HG03432 (cell line): ENCODE results near the gene TAF11L2.
"Not testable (repeated sequence)": the region's sequence is repeated elsewhere in the genome, so short reads cannot be mapped to it uniquely, and the experiment has no call there.

Experiments
- ATAC-seq: cut with Tn5 transposase; IDR thresholded peaks from one replicate; pipeline ENCODE4 v1.9.1; 2021; ENCODE audit warnings: mild to moderate bottlenecking, moderate library complexity; ENCODE audit not compliant: unreplicated experiment

Gene TAF11L2

DNA sequence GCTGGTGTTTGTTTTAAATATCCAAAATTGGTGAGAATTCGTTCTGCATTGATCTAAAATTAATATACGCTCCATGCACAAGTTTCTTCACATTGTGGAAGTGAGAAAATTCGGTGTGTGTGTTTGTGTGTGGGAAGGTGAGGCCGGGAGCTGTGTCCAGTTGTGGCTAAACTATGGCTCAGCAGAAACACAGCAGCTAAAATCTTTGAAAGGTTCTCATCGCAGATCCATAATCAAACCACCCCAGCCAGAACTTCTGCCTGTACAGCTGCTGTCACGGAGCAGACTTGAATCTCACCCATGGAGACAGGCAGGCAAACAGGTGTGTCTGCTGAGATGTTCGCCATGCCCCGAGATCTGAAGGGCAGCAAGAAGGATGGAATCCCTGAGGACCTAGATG, at the start of gene TAF11L2:
TSS of gene TAF11L2 (plus strand) at position 301 of the 400 bp plus-strand sequence.
- not testable (repeated sequence) for ATAC-seq

DNA sequence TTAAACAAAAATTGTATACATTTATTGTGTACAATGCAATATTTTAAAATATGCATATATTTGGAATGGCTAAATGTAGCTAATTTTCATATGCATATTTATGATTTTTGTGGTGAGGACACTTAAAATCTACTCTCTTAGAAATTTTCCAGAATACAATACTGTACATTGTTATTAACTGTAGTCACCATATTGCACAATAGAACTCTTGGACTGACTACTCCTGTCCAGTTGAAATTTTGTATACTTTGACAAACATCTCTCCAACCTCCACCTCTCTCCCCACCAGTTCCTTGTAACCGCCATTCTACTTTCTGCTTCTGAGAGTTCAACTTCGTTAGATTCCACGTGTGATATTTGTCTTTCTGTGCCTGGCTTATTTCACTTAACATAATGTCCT, 49.2 kb upstream of the TAF11L2 start:
- no peak for ATAC-seq

DNA sequence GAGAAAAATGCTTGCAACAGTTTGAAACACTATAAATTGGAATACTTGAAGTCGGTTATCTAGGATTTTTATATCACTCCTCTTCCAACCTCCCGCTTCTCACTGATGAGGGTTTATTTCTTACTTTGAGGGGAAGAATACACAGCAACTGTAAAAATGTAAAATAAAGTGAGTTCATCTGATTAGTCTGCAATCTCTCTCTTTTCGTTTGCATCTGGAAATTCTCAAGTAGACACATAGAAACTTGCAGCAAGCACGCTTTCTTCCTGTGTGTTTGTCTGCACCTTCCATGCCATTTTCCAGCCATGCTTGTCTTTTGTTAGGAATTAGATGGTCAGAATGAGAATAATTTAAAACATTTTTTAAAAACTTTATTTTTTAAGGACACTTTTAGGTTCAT, 45.1 kb upstream of the TAF11L2 start:
- ATAC-seq = no peak

DNA sequence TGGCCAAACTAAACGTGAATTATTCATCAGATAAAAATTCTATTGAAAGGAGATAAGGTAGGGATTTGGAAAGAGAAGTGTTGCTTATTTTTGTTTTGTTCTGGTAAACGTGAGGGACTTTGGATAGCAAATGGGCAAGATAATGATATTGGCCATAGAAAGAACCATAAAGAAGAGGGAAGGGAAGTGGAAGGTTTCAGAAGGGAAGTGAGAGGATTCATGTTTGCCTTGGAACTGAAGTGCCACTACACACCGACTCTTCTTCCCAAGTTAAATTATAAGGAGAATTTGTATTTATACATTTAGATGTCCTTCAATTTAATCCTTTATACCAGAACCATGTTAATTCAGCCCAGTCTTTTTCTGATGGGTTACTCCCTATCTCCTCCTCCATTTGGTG, 42.1 kb upstream of the TAF11L2 start:
- no peak for ATAC-seq

DNA sequence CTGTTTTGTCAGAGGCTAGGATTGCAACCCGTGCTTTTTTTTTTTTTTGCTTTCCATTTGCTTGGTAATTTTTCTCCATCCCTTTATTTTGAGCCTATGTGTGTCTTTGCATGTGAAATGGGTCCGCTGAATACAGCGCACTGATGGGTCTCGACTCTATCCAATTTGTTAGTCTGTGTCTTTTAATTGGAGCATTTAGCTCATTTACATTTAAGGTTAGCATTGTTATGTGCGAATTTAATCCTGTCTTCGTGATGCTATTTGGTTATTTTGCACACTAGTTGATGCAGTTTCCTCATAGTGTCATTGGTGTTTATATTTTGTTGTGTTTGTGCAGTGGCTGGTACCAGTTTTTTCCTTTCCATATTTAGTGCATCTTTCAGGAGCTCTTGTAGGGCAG, 36.2 kb upstream of the TAF11L2 start:
- ATAC-seq = no peak

DNA sequence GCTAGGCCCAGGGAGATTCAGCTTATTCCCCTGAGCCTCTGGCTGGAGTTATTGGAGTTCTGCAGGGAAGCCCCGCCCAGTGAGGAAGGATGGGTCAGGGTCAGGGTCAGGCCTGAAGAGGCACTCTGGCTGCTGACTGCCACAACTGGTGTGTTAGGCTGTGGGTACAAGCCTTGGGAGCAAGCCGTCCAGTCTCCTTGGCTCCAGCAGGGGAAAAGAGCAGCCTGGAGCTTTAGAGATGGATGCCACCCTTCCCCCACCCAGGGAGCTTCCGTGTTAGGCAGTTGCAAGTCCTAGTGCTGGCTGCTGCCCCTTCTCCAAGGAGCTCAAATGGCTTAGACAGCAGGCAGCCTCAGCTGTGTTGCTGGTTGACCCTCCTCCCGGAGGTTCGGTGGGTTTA, 34.4 kb upstream of the TAF11L2 start:
- ATAC-seq = no peak

DNA sequence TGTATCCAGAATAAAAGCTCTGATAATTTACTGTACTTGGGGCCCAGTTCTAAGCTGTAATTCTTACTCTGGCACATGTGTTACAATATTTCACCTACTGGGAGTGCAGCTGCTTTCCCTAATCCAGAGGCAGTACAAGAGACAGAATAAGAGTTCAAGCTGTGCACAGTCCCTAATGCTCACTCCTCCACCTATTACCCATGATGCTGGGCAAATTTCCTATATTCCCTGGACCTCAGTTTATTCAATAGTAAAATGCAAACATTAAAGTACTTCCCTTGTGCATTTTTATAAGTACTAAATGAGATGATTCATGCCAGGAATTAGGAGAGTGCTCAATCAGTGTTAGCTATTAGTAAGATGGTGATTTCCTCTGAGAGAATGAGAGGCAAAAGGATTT, 28.0 kb upstream of the TAF11L2 start:
- no peak for ATAC-seq

DNA sequence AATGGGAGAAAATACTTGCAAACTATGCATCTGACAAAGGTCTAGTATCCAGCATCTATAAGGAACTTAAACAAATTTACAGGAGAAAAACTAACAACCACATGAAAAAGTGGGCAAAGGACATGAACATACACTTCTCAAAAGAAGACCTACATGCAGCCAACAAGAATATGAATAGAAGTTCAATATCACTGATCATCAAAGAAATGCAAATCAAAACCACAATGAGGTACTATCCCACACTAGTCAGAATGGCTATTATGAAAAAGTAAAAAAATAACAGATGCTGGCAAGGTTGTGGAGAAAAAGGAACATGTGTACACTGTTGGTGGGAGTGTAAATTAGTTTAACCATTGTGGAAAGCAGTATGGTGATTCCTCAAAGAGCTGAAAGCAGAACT, 23.0 kb upstream of the TAF11L2 start:
- not testable (repeated sequence) for ATAC-seq

DNA sequence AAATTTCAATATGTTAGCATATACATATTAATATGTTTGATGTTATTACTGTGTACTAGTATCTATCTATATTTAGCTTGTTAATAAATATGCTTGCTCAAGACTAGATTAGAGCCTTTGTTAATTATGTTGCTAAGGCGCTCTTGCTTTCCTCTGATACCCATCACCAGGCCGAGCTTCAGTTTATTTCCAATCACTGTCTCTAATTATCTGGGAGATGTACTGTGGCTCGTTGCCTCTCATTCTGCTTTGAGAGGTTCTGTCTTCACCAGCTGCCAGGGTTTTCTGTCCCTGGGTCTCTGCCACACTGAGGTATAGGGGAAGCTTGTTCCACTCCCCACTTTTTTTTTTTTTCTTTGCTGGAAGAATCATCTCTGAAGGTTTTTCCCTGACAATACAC, 21.0 kb upstream of the TAF11L2 start:
- ATAC-seq = no peak

DNA sequence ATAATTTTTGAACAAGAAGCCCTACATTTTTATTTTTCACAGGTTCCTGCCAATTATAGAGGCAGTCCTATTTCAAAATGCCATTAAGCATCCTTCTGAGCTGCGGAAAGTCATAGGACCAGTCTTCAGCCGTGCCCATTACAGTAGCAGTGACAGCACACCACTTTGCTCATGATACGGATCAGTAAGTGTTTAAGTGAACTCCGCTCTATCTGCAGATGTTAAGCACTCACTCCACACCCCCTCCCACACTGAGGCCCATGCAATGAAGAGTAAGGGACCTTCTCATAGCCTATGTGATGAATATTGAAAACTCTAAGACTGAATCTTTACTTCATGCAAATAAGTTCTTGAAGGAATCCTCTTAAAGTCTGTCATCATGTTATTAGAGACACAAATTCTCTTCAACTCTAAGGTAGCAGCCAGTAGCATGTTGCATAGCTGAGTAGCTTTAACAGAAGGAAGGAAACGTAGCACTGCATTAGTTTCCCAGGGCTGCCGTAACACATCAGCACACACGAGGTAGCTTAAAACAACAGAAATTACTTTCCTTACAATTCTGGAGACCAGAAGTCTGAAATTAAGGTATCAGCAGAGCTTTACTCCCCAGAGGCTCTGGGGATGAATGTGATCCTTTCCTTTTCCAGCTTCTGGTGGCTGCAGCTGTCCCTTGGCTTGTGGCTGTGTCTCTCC, 20.3 kb upstream of the TAF11L2 start:
- ATAC-seq = no peak

DNA sequence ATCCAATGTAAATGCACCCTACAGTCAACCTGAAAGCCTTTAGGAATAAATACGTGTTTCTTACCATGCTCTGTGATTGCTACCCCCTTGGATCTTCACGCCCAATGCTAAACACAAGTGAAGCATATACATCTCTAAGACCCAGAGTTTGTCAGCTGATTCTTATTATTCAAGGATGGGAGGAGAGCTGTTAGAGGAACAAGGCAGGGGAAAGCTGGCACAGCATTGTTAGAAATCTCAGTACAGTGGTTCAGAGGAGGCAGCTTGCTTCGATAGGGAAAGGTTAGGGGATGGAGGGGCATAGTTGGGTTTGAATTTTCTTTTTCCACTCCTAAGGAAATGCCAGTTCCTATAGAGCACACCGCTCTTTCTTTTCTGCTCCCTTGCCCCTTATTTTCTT, 16.7 kb upstream of the TAF11L2 start:
- no peak for ATAC-seq

DNA sequence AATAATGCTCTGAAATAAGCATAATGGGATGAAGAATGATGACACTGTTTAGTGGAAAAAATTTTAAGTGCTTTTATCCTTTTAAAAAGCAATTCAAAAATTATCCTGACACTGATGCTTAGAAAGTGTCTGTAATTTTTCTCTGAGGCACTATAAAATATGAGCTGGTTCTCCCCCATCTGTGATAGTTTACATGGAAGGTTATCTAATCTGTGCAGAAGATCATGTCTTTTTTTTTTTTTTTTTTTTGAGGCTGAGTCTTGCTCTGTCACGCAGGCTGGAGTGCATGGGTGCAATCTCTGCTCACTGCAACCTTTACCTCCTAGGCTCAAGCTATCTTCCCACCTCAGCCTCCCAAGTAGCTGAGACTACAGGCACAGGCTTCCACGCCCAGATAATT, 15.2 kb upstream of the TAF11L2 start:
- no peak for ATAC-seq

DNA sequence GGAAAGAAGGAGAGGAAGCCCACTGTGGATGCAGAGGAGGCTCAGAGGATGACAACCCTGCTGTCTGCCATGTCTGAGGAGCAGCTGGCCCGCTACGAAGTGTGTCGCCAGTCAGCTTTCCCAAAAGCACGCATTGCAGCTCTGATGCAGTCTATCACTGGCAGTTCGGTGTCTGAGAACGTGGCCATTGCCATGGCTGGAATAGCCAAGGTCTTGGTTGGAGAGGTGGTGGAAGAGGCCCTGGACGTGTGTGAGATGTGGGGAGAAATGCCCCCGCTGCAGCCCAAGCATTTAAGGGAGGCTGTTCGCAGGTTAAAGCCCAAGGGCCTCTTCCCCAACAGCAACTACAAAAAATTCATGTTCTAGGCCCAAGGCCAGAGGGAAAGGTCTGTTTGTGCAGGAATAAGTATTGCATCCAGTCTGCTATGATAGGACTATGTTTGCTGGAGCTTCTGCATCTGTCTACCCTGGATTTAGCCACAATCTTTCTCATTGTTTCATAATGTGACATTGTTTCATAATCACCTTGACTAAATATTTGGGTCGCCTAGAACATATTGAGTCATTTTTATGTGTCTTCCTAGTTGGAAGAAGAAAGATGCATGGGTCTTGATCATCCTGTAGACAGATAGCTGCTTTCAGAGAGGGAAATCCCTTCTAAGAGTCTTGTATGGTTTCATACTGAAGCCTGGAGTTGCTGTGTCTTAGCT, 11.4 kb upstream of the TAF11L2 start:
- ATAC-seq = not testable (repeated sequence)

DNA sequence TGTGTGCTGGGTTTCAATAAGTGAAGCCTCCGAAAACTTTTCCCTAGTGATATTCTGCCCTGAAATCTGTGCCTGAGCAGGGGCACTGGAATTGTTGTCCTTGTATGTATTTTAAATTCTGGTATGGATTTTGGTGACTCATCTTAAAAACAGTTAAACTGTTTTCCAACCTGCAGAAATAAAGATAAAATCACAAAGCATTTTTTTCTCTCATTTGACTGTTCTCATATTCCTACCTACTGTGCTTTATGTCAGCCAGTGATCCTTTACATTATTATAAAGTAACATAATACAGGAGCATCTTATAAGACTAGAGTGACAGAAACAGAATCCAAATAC, 10.9 kb upstream of the TAF11L2 start:
- no peak for ATAC-seq

DNA sequence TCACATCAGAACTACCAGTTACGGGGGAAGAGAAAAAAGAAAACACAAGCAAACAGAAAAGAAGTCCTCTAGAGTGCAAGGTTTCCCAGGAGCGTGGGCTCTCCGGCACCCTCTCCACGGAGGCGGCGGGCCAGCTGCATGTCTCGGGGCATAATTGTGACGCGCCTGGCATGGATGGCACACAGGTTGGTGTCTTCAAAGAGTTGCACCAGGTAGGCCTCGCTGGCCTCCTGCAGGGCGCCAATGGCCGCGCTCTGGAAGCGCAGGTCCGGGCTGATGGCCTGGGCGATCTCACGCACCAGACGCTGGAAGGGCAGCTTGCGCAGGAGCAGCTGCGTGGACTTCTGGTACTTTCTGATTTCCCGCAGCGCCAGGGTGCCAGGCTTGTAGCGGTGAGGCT, 6.8 kb upstream of the TAF11L2 start:
- not testable (repeated sequence) for ATAC-seq

DNA sequence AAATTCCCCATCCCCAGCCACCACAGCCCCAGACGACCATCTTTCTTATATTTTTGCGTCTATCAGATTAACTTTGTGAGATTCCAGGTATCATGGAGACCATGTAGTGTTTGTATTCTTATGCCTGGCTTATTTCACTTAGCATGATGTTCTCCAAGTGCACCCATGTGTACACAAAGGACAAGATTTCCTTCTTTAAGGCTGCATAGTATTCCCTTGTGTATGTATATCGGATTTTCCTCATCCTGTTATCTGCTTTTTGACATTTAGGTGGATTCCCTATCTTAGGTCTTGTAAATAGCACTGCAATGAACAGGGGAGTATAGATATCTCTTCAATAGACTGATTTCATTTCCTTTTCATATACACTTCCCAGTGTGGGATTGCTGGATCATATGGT, 5.3 kb upstream of the TAF11L2 start:
- ATAC-seq = no peak

DNA sequence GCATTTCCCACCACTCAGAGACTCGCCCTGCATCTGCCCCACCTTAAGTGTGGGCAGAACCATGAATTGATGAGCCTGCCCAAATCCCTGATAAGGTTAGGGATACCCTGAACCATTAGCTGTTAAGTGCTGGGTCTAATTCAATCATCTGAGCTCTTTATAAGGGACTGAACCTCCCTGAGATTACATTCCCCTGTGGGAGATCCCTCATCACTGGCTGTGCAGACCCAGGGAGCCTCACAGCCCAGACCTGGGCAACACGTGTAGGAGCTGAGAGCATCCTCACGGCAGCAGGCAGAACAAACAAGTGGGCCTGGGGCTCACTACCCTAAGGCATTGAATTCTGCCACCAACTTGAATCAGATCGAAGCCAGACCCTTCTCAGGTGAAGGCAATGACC, 585 bp upstream of the TAF11L2 start:
- ATAC-seq = no peak

DNA sequence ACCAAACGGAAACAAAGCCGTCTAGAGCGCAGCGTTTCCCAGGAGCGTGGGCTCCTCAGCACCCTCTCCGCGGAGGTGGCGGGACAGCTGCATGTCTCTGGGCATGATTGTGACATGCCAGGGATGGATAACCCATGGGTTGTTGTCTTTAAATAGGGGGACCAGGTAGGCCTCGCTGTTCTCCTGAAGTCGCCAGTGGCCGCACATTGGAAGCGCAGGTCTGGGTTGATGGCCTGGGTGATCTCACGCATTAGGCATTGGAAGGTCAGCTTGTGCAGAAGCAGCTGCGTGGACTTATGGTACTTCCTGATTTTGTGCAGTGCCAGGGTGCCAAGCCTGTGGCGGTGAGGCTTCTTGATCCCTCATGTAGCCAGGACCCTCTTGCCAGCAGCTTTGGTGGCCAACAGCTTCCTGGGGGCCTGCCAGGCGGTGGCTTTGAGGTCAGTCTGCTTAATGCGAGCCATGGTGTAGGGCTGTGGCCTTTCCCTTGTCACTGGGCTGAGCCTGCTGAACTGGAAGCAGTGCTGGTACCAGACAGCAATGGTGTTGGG, 13.8 kb downstream of the TAF11L2 start:
- ATAC-seq = no peak

DNA sequence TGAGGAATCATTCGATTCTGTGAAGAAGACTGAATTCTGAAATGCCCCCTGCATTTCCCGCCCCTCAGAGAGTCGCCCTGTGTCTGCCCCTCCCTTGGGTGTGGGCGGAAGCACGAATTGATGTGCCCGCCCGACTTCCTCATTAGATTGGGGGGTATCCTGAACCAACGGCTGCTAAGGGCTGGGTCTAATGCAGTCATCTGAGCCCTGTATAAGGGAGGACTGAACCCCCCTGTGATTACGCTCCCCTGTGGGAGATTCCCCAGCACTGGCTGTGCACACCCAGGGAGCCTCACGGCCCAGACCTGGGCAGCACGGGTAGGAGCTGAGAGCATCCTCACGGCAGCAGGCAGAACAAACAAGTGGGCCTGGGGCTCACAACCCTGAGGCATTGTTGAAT, 19.5 kb downstream of the TAF11L2 start:
- not testable (repeated sequence) for ATAC-seq

DNA sequence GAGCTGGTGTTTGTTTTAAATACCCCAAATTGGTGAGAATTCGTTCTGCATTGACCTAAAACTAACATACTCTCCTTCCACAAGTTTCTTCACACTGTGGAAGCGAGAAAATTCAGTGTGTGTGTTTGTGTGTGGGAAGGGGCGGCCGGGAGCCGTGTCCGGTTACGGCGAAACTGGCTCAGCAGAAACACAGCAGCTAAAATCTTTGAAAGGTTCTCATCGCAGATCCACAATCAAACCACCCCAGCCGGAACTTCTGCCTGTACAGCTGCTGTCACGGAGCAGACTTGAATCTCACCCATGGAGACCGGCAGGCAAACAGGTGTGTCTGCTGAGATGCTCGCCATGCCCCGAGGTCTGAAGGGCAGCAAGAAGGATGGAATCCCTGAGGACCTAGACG, 20.0 kb downstream of the TAF11L2 start, which contains the start of gene TAF11L3:
TSS of gene TAF11L3 (plus strand) at position 301 of the 400 bp plus-strand sequence.
- ATAC-seq = not testable (repeated sequence)

DNA sequence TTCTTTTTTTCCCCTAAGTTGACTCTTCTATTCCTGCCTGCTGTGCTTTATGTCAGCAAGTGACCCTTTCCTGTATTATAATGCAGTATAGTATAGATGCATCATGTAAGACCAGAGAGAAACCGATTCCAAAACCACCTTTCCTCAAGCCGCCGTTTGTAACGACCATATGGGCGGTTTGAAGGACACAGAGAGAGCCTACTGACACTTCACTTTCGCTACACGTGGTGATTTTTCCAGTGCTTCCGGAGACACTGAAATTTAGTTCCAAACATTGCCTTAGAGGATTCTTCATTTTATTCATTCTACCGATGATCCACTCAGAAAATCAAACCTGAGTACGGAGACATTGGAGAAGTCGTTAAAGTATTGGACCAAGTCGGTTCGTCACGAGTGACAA, 21.5 kb downstream of the TAF11L2 start:
- not testable (repeated sequence) for ATAC-seq

DNA sequence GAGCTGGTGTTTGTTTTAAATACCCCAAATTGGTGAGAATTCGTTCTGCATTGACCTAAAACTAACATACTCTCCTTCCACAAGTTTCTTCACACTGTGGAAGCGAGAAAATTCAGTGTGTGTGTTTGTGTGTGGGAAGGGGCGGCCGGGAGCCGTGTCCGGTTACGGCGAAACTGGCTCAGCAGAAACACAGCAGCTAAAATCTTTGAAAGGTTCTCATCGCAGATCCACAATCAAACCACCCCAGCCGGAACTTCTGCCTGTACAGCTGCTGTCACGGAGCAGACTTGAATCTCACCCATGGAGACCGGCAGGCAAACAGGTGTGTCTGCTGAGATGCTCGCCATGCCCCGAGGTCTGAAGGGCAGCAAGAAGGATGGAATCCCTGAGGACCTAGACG, 23.5 kb downstream of the TAF11L2 start, which contains the start of gene TAF11L4:
TSS of gene TAF11L4 (plus strand) at position 301 of the 400 bp plus-strand sequence.
- not testable (repeated sequence) for ATAC-seq
